Measurements from ENCODE around the gene PPP2R1A.

The PPP2R1A gene

GRCh38 chr19:52227980-52228379, 38.1 kb downstream of the PPP2R1A start:
- CTCF ChIA-PET: no interaction called here
- TF ChIP-seq FOXM1 (IDR thresholded peaks at IDR 0.05; ENCODE audit: borderline replicate concordance) (no peak), FOXA1 (IDR thresholded peaks at IDR 0.05) (no peak), TARDBP (IDR thresholded peaks at IDR 0.05) (no peak), HDGF (IDR thresholded peaks at IDR 0.05; ENCODE audit: borderline replicate concordance) (no peak), BHLHE40 (IDR thresholded peaks at IDR 0.05; ENCODE audit: borderline replicate concordance) (no peak), CTBP1 (IDR thresholded peaks at IDR 0.05; ENCODE audit: borderline replicate concordance) (no peak), SUZ12 (IDR thresholded peaks at IDR 0.05) (no peak), NFRKB (IDR thresholded peaks at IDR 0.05) (no peak), FOXK2 (IDR thresholded peaks at IDR 0.05) (no peak)
- no peak for DNase-seq (ENCODE audit: extremely low spot score)
- POLR2A ChIA-PET: no interaction called here

DNA sequence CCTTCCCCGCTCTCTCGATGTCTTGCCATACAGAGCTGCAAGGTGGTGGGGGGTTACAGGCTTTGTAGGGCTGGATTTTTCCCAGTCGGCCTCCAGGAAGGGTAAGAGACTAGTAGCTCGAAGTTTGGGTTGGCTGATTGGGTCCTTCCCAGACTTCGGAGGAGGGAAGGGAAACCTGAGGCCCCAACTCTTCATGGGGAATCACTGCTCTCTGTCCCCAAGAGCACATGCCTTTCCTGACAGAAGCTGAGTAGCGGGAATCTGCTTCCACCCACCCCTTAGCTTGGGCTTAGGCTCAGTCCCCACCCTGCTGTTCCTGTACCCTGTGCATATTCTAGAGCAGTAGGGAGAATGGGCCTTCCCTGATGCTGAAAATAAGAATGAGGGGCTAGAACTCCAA, 39.7 kb downstream of the PPP2R1A start:
- CTCF ChIA-PET: no interaction called here
- no peak for DNase-seq (ENCODE audit: extremely low spot score)
- TF ChIP-seq L3MBTL2 (conservative IDR thresholded peaks at IDR 0.05) (no peak), BHLHE40 (IDR thresholded peaks at IDR 0.05; ENCODE audit: borderline replicate concordance) (no peak), ARNT (IDR thresholded peaks at IDR 0.05) (no peak), HDGF (IDR thresholded peaks at IDR 0.05; ENCODE audit: borderline replicate concordance) (no peak), SP1 (IDR thresholded peaks at IDR 0.05) (no peak), FOXK2 (IDR thresholded peaks at IDR 0.05) (no peak), SUZ12 (IDR thresholded peaks at IDR 0.05) (no peak), ZNF384 (IDR thresholded peaks at IDR 0.05) (no peak), FOXM1 (IDR thresholded peaks at IDR 0.05; ENCODE audit: borderline replicate concordance) (no peak), TARDBP (IDR thresholded peaks at IDR 0.05) (no peak), NFRKB (IDR thresholded peaks at IDR 0.05) (no peak), CTBP1 (IDR thresholded peaks at IDR 0.05; ENCODE audit: borderline replicate concordance) (no peak), ELF4 (IDR thresholded peaks at IDR 0.05) (no peak), FOXA1 (IDR thresholded peaks at IDR 0.05) (no peak), LEF1 (IDR thresholded peaks at IDR 0.05; ENCODE audit: borderline replicate concordance) (no peak)
- TF ChIP-seq, protein P1, sequence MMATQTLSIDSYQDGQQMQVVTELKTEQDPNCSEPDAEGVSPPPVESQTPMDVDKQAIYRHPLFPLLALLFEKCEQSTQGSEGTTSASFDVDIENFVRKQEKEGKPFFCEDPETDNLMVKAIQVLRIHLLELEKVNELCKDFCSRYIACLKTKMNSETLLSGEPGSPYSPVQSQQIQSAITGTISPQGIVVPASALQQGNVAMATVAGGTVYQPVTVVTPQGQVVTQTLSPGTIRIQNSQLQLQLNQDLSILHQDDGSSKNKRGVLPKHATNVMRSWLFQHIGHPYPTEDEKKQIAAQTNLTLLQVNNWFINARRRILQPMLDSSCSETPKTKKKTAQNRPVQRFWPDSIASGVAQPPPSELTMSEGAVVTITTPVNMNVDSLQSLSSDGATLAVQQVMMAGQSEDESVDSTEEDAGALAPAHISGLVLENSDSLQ (IDR thresholded peaks at IDR 0.05): no peak
- POLR2A ChIA-PET: interaction anchor here (1.1 kb wide), 1 partner anchor 40 kb away, joined by 3 read pairs; no protein-coding TSS in a partner anchor

DNA sequence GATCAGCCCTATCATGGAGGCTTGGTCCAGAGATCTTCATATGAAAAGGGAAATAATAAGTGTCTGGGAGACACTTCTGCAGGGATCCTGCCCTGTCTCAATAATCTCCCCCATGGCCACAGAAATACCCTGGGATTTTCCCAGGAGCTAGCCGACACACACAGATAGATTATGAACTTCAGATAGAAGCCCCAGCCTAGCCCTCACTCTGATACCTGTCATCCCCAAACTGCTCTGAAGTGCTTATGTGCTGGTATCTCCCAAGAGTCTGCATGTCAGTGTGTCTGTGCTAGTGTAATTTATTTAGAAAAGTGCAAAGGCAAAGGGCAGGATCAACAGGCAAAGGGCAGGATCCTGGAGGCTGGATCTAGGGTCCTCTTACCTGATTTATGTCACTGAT, 40.8 kb downstream of the PPP2R1A start:
- CTCF ChIA-PET: no interaction called here
- TF ChIP-seq CTBP1 (IDR thresholded peaks at IDR 0.05; ENCODE audit: borderline replicate concordance) (no peak), TARDBP (IDR thresholded peaks at IDR 0.05) (no peak), FOXM1 (IDR thresholded peaks at IDR 0.05; ENCODE audit: borderline replicate concordance) (no peak), SUZ12 (IDR thresholded peaks at IDR 0.05) (no peak), ARNT (IDR thresholded peaks at IDR 0.05) (no peak), FOXK2 (IDR thresholded peaks at IDR 0.05) (no peak), L3MBTL2 (conservative IDR thresholded peaks at IDR 0.05) (no peak), FOXA1 (IDR thresholded peaks at IDR 0.05) (no peak), ELF4 (IDR thresholded peaks at IDR 0.05) (no peak), LEF1 (IDR thresholded peaks at IDR 0.05; ENCODE audit: borderline replicate concordance) (no peak), BHLHE40 (IDR thresholded peaks at IDR 0.05; ENCODE audit: borderline replicate concordance) (no peak)
- TF ChIP-seq, protein P1 (IDR thresholded peaks at IDR 0.05): no peak
- POLR2A ChIA-PET: no interaction called here
- DNase-seq (ENCODE audit: extremely low spot score): no peak

DNA sequence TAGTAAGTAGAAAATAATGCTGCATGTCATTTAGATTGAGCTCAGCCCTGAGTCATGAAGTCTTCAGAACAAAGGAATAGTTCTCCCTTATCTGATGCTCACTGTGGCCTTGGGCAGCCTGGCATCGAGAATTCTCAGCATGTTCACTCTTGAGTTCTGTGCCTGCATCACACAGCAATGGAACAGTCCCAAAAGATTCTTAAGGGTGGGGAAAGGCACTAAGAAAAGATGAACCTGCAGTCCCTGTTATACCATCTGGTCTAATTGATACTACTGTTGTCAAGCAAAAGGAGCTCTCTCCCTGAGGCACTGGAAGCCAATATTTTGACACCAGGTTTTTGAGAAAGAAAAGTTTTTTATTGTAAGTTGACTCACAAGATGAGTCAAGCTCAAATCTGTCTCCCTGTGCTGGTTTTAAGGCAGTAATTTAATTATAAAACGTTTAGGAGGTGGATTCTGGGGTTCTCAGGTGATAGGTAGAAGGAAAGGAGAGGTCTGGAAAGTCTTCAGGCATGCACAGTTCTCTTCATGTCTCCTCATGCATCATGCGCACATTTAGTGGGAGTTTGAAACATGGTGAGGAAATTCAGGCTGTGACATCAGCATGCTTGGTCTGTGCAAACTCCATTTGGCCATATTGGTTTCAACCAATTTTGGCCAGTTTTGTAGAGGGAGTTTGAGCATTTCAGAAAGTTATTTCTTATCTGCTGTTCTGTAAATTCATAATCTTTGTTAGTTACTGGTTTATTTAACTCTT, 41.5 kb downstream of the PPP2R1A start:
- no peak for DNase-seq (ENCODE audit: extremely low spot score)
- TF ChIP-seq SP1 (IDR thresholded peaks at IDR 0.05): no peak
- TF ChIP-seq BHLHE40 (IDR thresholded peaks at IDR 0.05; ENCODE audit: borderline replicate concordance): no peak
- TF ChIP-seq, protein P1 (IDR thresholded peaks at IDR 0.05): no peak
- TF ChIP-seq FOXK2 (IDR thresholded peaks at IDR 0.05): no peak
- ChIA-PET POLR2A (no interaction called here), CTCF (no interaction called here)

- ChIA-PET CTCF (no interaction called here), POLR2A (no interaction called here)
- DNase-seq (ENCODE audit: extremely low spot score): no peak
- TF ChIP-seq FOXK2 (IDR thresholded peaks at IDR 0.05) (no peak), BHLHE40 (IDR thresholded peaks at IDR 0.05; ENCODE audit: borderline replicate concordance) (no peak), HDGF (IDR thresholded peaks at IDR 0.05; ENCODE audit: borderline replicate concordance) (no peak), ELF4 (IDR thresholded peaks at IDR 0.05) (no peak), SP1 (IDR thresholded peaks at IDR 0.05) (no peak), L3MBTL2 (conservative IDR thresholded peaks at IDR 0.05) (no peak), TARDBP (IDR thresholded peaks at IDR 0.05) (no peak), LEF1 (IDR thresholded peaks at IDR 0.05; ENCODE audit: borderline replicate concordance) (no peak), CTBP1 (IDR thresholded peaks at IDR 0.05; ENCODE audit: borderline replicate concordance) (no peak), ARNT (IDR thresholded peaks at IDR 0.05) (no peak), FOXA1 (IDR thresholded peaks at IDR 0.05) (no peak), NFRKB (IDR thresholded peaks at IDR 0.05) (no peak), SUZ12 (IDR thresholded peaks at IDR 0.05) (no peak), ZNF384 (IDR thresholded peaks at IDR 0.05) (no peak)
- TF ChIP-seq, protein P1 (IDR thresholded peaks at IDR 0.05): no peak
Measured at GRCh38 chr19:52234406-52234805, 44.6 kb downstream of the PPP2R1A start.

Measured in HEK293T (cell line).